Spleen (tissue), 11 donors: ENCODE measurements around the gene CHD2. TPM values are rescaled to one million over a fixed set of nuclear protein-coding genes. Genes with fewer than 3 reads are reported as not detected.

Experiments
- DNase-seq: peaks from one replicate; pipeline ENCODE4 v3.0.0-alpha.2; 2020
- H3K27ac ChIP-seq, 8 donors: fragments of 200-600 bp; sonication (generic) in 7 of 8; 1 replicate in 4 of 8; 2 replicates in 4 of 8; pipeline versions ENCODE4 v1.5.0 to v1.8.0; 2016 to 2021; ENCODE audit warnings: inconsistent platforms in 4 of 8, mild to moderate bottlenecking in 4 of 8, moderate library complexity in 1 of 8
- H3K27me3 ChIP-seq, 7 donors: fragments of 200-600 bp; sonication (generic) in 6 of 7; replicated peaks in 1 of 7; 1 replicate in 4 of 7; 2 replicates in 3 of 7; pipeline versions ENCODE4 v1.5.0 to v1.8.0; 2016 to 2021; ENCODE audit warnings: inconsistent platforms in 3 of 7, mild to moderate bottlenecking in 1 of 7
- H3K36me3 ChIP-seq, 6 donors: fragments of 200-600 bp; sonication (generic) in 5 of 6; 1 replicate in 4 of 6; 2 replicates in 2 of 6; pipeline versions ENCODE4 v1.5.0 to v1.8.0; 2016 to 2021; ENCODE audit warnings: inconsistent platforms in 2 of 6
- H3K4me1 ChIP-seq, 6 donors: fragments of 200-600 bp; sonication (generic) in 5 of 6; 1 replicate in 3 of 6; 2 replicates in 3 of 6; pipeline versions ENCODE4 v1.5.0 to v1.8.0; 2016 to 2021; ENCODE audit warnings: inconsistent platforms in 3 of 6
- H3K4me3 ChIP-seq, 8 donors: fragments of 200-600 bp; sonication (generic) in 7 of 8; 1 replicate in 4 of 8; 2 replicates in 4 of 8; pipeline versions ENCODE4 v1.5.0 to v1.8.0; 2016 to 2021; ENCODE audit warnings: inconsistent platforms in 4 of 8, mild to moderate bottlenecking in 4 of 8, moderate library complexity in 2 of 8
- H3K9me3 ChIP-seq, 8 donors: fragments of 200-600 bp; sonication (generic) in 7 of 8; 1 replicate in 4 of 8; 2 replicates in 4 of 8; pipeline versions ENCODE4 v1.5.0 to v1.8.0; 2016 to 2021; ENCODE audit warnings: inconsistent platforms in 4 of 8
- CTCF ChIP-seq, 11 experiments: fragments of 200-600 bp in 7 of 11; fragments of 450-650 bp in 4 of 11; sonication (generic) in 4 of 11; IDR thresholded peaks in 8 of 11; conservative IDR thresholded peaks in 3 of 11; 1 replicate in 7 of 11; 2 replicates in 4 of 11; pipeline versions ENCODE4 v1.4.0 to v1.8.0; 2016 to 2021; ENCODE audit warnings: antibody characterized with exemption in 11 of 11, inconsistent platforms in 4 of 11, mild to moderate bottlenecking in 1 of 11
- POLR2A ChIP-seq, 3 donors: fragments of 450-650 bp; IDR thresholded peaks; one replicate each; pipeline ENCODE4 v1.5.1; 2017; ENCODE audit warnings: antibody characterized with exemption in 3 of 3, mild to moderate bottlenecking in 1 of 3
- POLR2AphosphoS5 ChIP-seq, 3 donors: sonication (generic); formaldehyde crosslinking; IDR thresholded peaks; one replicate each; pipeline ENCODE4 v1.5.1; 2017; ENCODE audit warnings: antibody characterized with exemption in 3 of 3
- WGBS, 5 donors: extraction: QIAGEN DNeasy Blood & Tissue Kit in 3 of 5; methylation state at CpG; one replicate each; pipeline versions ENCODE4 v1.1.5 to v1.1.7; 2013 to 2018; 5-methylcytosine and 5-hydroxymethylcytosine counted together
- intact Hi-C: fragments of 100-400 bp; cut with DNase I; formaldehyde crosslinking; loops from one replicate; pipeline ENCODE4 v1.15.0; 2023; ENCODE audit warnings: low total_unique reads
- polyA plus RNA-seq, 3 donors: library from polyadenylated mRNA; stranded (reverse); fragments of 200-250 nt; gene quantifications; one replicate each; pipeline ENCODE4 v1.2.1, GENCODE V29; 2013
- total RNA-seq, 7 donors: library from RNA; depleted of rRNA in 3 of 7; stranded (reverse); fragments of >200 nt in 3 of 7; fragmentation: NEBNext Ultra II Directional in 4 of 7; extraction: Animal tissue kit (Norgen Biotek cat#: 25700) in 4 of 7; gene quantifications; one replicate each; pipeline versions ENCODE4 v1.1.0 to v1.2.1, GENCODE V29; 2016 to 2021
- donor health status: healthy with polysubstance abuse.
- donor health status: DM: no; HTN: no; CAD: no; lungs with moderate emphysema.
- donor health status: DM: no; HTN: no; CAD: no.
- donor health status: Bipolar disorder and iron deficiency.
- donor health status: healthy.
- donor health status: DM: no; HTN: no; CAD: no.
- donor health status: DM: yes; HTN: yes; CAD: no.

The CHD2 gene
- total and polyA plus RNA-seq, 10 donors: 37.3 to 232 (median 170) TPM

- peaks cover 0 to 9% (median 0%) of the 10 kb centered on the region in 6 donors for H3K36me3 ChIP-seq
- H3K9me3 ChIP-seq: peaks cover 0 to 18% (median 11%) of the 10 kb centered on the region in 8 donors
- intact Hi-C loops: no loop called here
- peaks cover 0 to 9% (median 0%) of the 10 kb centered on the region in 7 donors for H3K27me3 ChIP-seq
- DNase-seq: peak; percentile 56
- H3K4me1 ChIP-seq: peaks cover 0 to 24% (median 2%) of the 10 kb centered on the region in 6 donors
- no peak overlapping the region for H3K4me3 ChIP-seq
- H3K27ac ChIP-seq: no peak overlapping the region
- TF ChIP-seq CTCF (IDR thresholded peaks at IDR 0.05 in 8 of 11, conservative IDR thresholded peaks at IDR 0.05 in 3 of 11): no peak
- no peak for TF ChIP-seq POLR2AphosphoS5 (IDR thresholded peaks at IDR 0.05)
- TF ChIP-seq POLR2A (IDR thresholded peaks at IDR 0.05): no peak
- 85 to 92% (median 88%) methylated on average over 16 to 18 of the region's 18 CpGs for WGBS, 5 donors
Measured at GRCh38 chr15:93042691-93043378, 142.7 kb downstream of the CHD2 start.

- 45 to 69% (median 58%) methylated on average over 10 to 12 of the region's 12 CpGs for WGBS, 5 donors
- Histone ChIP-seq H3K36me3 (peaks cover 0 to 9% (median 0%) of the 10 kb centered on the region in 6 donors), H3K4me1 (peaks cover 0 to 29% (median 4%) of the 10 kb centered on the region in 6 donors), H3K27me3 (peaks cover 0 to 18% (median 0%) of the 10 kb centered on the region in 7 donors), H3K4me3 (no peak overlapping the region), H3K27ac (no peak overlapping the region), H3K9me3 (peaks cover 0 to 18% (median 11%) of the 10 kb centered on the region in 8 donors)
- peak; percentile 64 for DNase-seq
- intact Hi-C loops: no loop called here
- TF ChIP-seq POLR2AphosphoS5 (IDR thresholded peaks at IDR 0.05) (no peak), CTCF (IDR thresholded peaks at IDR 0.05 in 8 of 11, conservative IDR thresholded peaks at IDR 0.05 in 3 of 11) (no peak), POLR2A (IDR thresholded peaks at IDR 0.05) (no peak)
Measured at GRCh38 chr15:93043621-93044300, 143.6 kb downstream of the CHD2 start.

GRCh38 chr15:93044301-93045190 is 144.4 kb downstream of the CHD2 start:
- intact Hi-C loops: no loop called here
- 88 to 94% (median 89%) methylated on average over 38 to 46 of the region's 46 CpGs for whole genome bisulfite sequencing, 5 donors
- Histone ChIP-seq H3K36me3 (peaks cover 0 to 9% (median 0%) of the 10 kb centered on the region in 6 donors), H3K4me1 (peaks cover 0 to 34% (median 4%) of the 10 kb centered on the region in 6 donors), H3K27me3 (peaks cover 0 to 23% (median 0%) of the 10 kb centered on the region in 7 donors), H3K4me3 (no peak overlapping the region), H3K27ac (no peak overlapping the region), H3K9me3 (peaks cover 0 to 18% (median 11%) of the 10 kb centered on the region in 8 donors)
- TF ChIP-seq POLR2AphosphoS5 (IDR thresholded peaks at IDR 0.05): no peak
- no peak for TF ChIP-seq POLR2A (IDR thresholded peaks at IDR 0.05)
- TF ChIP-seq CTCF (IDR thresholded peaks at IDR 0.05 in 8 of 11, conservative IDR thresholded peaks at IDR 0.05 in 3 of 11): no peak
- DNase-seq: no peak
